Tibial nerve (tissue), 3 donors: ENCODE data around the gene SLC8A2.

Source experiments
- CTCF ChIP-seq, 5 experiments: fragments of 200-600 bp in 3 of 5; fragments of 450-650 bp in 2 of 5; sonication (generic) in 3 of 5; IDR thresholded peaks; one replicate each; pipeline ENCODE4 v1.5.1; 2016 to 2019; ENCODE audit warnings: antibody characterized with exemption in 5 of 5, mild to moderate bottlenecking in 3 of 5, moderate library complexity in 2 of 5
- POLR2A ChIP-seq, 2 donors: fragments of 450-650 bp; IDR thresholded peaks; one replicate each; pipeline ENCODE4 v1.6.1; 2017; ENCODE audit warnings: antibody characterized with exemption in 2 of 2, mild to moderate bottlenecking in 2 of 2, moderate library complexity in 2 of 2

- TF ChIP-seq CTCF (IDR thresholded peaks at IDR 0.05) (no peak), POLR2A (IDR thresholded peaks at IDR 0.05) (no peak)
Measured at GRCh38 chr19:47520343-47520806, 48.7 kb upstream of the SLC8A2 start.
